Esophagus muscularis mucosa (tissue), 4 donors: ENCODE results near the gene ORM2. TPM values are rescaled to one million over a fixed set of nuclear protein-coding genes. Genes with fewer than 3 reads are reported as not detected.

Experiments
- DNase-seq: peaks from one replicate; pipeline ENCODE4 v3.0.0-alpha.2; 2017; ENCODE audit errors: extremely low spot score
- H3K27ac ChIP-seq, 4 donors: fragments of 200-600 bp; sonication (generic); replicated peaks in 1 of 4; 1 replicate in 3 of 4; 2 replicates in 1 of 4; pipeline ENCODE4 v1.5.1; 2016 to 2019; ENCODE audit warnings: mild to moderate bottlenecking in 1 of 4
- H3K27me3 ChIP-seq, 4 donors: fragments of 200-600 bp; sonication (generic); one replicate each; pipeline versions ENCODE4 v1.5.1 to v1.6.0; 2016 to 2019
- H3K36me3 ChIP-seq, 4 donors: fragments of 200-600 bp; sonication (generic); one replicate each; pipeline ENCODE4 v1.5.1; 2016 to 2019
- H3K4me1 ChIP-seq, 4 donors: fragments of 200-600 bp; sonication (generic); one replicate each; pipeline ENCODE4 v1.5.1; 2016 to 2019
- H3K4me3 ChIP-seq, 4 donors: fragments of 200-600 bp; sonication (generic); 1 replicate in 2 of 4; 2 replicates in 2 of 4; pipeline ENCODE4 v1.5.1; 2016 to 2019; ENCODE audit warnings: mild to moderate bottlenecking in 4 of 4, moderate library complexity in 1 of 4
- H3K9me3 ChIP-seq, 4 donors: fragments of 200-600 bp; sonication (generic); 1 replicate in 3 of 4; 2 replicates in 1 of 4; pipeline ENCODE4 v1.5.1; 2016 to 2019
- EP300 ChIP-seq: sonication (generic); formaldehyde crosslinking; IDR thresholded peaks from one replicate; pipeline ENCODE4 v1.6.1; 2017; ENCODE audit warnings: antibody characterized with exemption
- POLR2A ChIP-seq: fragments of 450-650 bp; IDR thresholded peaks from one replicate; pipeline ENCODE4 v1.6.1; 2017; ENCODE audit warnings: antibody characterized with exemption, moderate library complexity, mild to moderate bottlenecking, low read depth
- POLR2AphosphoS5 ChIP-seq, 2 donors: sonication (generic); formaldehyde crosslinking; IDR thresholded peaks; one replicate each; pipeline ENCODE4 v1.6.1; 2017; ENCODE audit warnings: antibody characterized with exemption in 2 of 2
- WGBS: methylation state at CpG from one replicate; pipeline ENCODE4 v1.1.5; 2018; 5-methylcytosine and 5-hydroxymethylcytosine counted together
- intact Hi-C: fragments of 100-400 bp; cut with DNase I; formaldehyde crosslinking; loops from one replicate; pipeline ENCODE4 v1.15.1; 2023
- total RNA-seq, 4 donors: library from RNA; depleted of rRNA; stranded (reverse); fragments of >200 nt; gene quantifications; one replicate each; pipeline versions ENCODE4 v1.1.0 to v1.2.1, GENCODE V29; 2016
- TF ChIP-seq, protein P1 (sequence below), 3 experiments: fragments of 200-600 bp in 2 of 3; fragments of 450-650 bp in 1 of 3; sonication (generic) in 2 of 3; IDR thresholded peaks; one replicate each; pipeline ENCODE4 v1.5.1; 2017 to 2019; ENCODE audit warnings: antibody characterized with exemption in 3 of 3, mild to moderate bottlenecking in 2 of 3, moderate library complexity in 1 of 3

ORM2 gene
- total RNA-seq, 4 donors from 2014 or later: not detected

DNA sequence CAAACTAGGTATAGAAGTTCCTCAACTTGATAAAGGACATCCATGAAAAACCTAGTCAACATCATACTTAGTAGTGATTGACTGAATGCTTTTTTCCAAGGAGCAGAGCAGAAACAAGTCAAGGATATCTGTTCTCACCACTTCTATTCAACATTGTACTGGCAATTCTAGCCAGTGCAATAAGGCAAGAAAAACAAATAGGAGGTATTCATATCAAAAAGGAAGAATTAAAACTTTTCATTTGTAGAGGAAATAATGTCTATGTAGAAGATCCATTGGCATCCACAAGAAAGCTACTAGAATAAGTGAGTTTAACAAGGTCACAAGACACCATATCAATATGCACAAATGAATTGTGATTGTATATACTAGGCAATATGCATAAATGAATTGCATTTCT lies 35.0 kb upstream of the ORM2 start:
- no peak for DNase-seq
- Histone ChIP-seq H3K27ac (no peak overlapping the region), H3K4me3 (no peak overlapping the region), H3K27me3 (peaks cover 0 to 13% (median 0%) of the 10 kb centered on the region in 4 donors), H3K4me1 (no peaks in the 10 kb centered on the region), H3K36me3 (peaks cover 0 to 15% (median 4%) of the 10 kb centered on the region in 4 donors), H3K9me3 (peaks cover 0 to 19% (median 2%) of the 10 kb centered on the region in 4 donors)
- no peak for TF ChIP-seq POLR2A
- TF ChIP-seq, protein P1, sequence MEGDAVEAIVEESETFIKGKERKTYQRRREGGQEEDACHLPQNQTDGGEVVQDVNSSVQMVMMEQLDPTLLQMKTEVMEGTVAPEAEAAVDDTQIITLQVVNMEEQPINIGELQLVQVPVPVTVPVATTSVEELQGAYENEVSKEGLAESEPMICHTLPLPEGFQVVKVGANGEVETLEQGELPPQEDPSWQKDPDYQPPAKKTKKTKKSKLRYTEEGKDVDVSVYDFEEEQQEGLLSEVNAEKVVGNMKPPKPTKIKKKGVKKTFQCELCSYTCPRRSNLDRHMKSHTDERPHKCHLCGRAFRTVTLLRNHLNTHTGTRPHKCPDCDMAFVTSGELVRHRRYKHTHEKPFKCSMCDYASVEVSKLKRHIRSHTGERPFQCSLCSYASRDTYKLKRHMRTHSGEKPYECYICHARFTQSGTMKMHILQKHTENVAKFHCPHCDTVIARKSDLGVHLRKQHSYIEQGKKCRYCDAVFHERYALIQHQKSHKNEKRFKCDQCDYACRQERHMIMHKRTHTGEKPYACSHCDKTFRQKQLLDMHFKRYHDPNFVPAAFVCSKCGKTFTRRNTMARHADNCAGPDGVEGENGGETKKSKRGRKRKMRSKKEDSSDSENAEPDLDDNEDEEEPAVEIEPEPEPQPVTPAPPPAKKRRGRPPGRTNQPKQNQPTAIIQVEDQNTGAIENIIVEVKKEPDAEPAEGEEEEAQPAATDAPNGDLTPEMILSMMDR (IDR thresholded peaks at IDR 0.05): no peak
- no peak for TF ChIP-seq POLR2AphosphoS5 (IDR thresholded peaks at IDR 0.05)
- no peak for TF ChIP-seq EP300
- intact Hi-C loops: no loop called here

DNA sequence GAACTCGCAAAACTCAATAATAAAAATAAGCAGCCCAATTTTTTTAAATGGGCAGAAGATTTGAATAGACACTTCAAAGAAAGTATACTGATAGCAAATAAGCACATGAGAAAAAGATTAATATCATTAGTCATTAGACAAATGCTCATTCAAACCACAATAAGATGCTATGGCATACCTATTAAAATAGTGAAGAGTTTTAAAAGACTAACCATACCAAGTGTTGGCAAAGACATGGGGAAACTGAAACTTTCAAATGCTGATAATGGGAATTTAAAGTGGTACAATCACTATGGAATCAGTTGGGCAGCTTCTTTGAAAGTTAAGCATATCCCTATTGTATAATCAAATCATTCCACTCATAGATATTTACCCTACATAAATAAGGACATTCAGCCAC lies 33.3 kb upstream of the ORM2 start:
- TF ChIP-seq, protein P1 (IDR thresholded peaks at IDR 0.05): no peak
- TF ChIP-seq POLR2A (no peak), POLR2AphosphoS5 (IDR thresholded peaks at IDR 0.05) (no peak), EP300 (no peak)
- H3K9me3 ChIP-seq: peaks cover 0 to 19% (median 2%) of the 10 kb centered on the region in 4 donors
- intact Hi-C loops: no loop called here
- no peak for DNase-seq
- H3K27ac ChIP-seq: no peak overlapping the region
- WGBS: 100% methylated on average over 1 of the region's 1 CpG
- peaks cover 0 to 15% (median 7%) of the 10 kb centered on the region in 4 donors for H3K36me3 ChIP-seq
- peaks cover 0 to 6% (median 0%) of the 10 kb centered on the region in 4 donors for H3K27me3 ChIP-seq
- no peaks in the 10 kb centered on the region for H3K4me1 ChIP-seq
- no peak overlapping the region for H3K4me3 ChIP-seq

- no peak overlapping the region for H3K4me3 ChIP-seq
- H3K36me3 ChIP-seq: peaks cover 0 to 7% (median 3%) of the 10 kb centered on the region in 4 donors
- H3K9me3 ChIP-seq: peaks cover 0 to 17% (median 2%) of the 10 kb centered on the region in 4 donors
- 84% methylated on average over 11 of the region's 15 CpGs for WGBS
- H3K27me3 ChIP-seq: no peaks in the 10 kb centered on the region
- no peak for DNase-seq
- H3K4me1 ChIP-seq: no peaks in the 10 kb centered on the region
- intact Hi-C loops: no loop called here
- H3K27ac ChIP-seq: no peak overlapping the region
- TF ChIP-seq POLR2A (no peak), EP300 (no peak), POLR2AphosphoS5 (IDR thresholded peaks at IDR 0.05) (no peak)
- TF ChIP-seq, protein P1 (IDR thresholded peaks at IDR 0.05): no peak
These were observed 30.1 kb upstream of the ORM2 start for GRCh38 chr9:114299286-114300152.

GRCh38 chr9:114300153-114300845 lies 29.4 kb upstream of the ORM2 start:
- H3K27ac ChIP-seq: no peak overlapping the region
- H3K4me3 ChIP-seq: no peak overlapping the region
- DNase-seq: no peak
- intact Hi-C loops: no loop called here
- H3K27me3 ChIP-seq: no peaks in the 10 kb centered on the region
- WGBS: 100% methylated on average over 4 of the region's 4 CpGs
- peaks cover 0 to 7% (median 3%) of the 10 kb centered on the region in 4 donors for H3K36me3 ChIP-seq
- TF ChIP-seq, protein P1 (IDR thresholded peaks at IDR 0.05): no peak
- TF ChIP-seq POLR2AphosphoS5 (IDR thresholded peaks at IDR 0.05) (no peak), EP300 (no peak), POLR2A (no peak)
- peaks cover 0 to 11% (median 0%) of the 10 kb centered on the region in 4 donors for H3K9me3 ChIP-seq
- H3K4me1 ChIP-seq: peaks cover 0 to under 1% (median under 1%) of the 10 kb centered on the region in 4 donors
